K562 (cell line): ENCODE measurements around the gene CRKL. TPM values are rescaled to one million over a fixed set of nuclear protein-coding genes. Genes with fewer than 3 reads are reported as not detected.

Experiments used
- CBFA2T2 ChIP-seq: fragments of 450-650 bp; conservative IDR thresholded peaks from 2 replicates; pipeline ENCODE4 v1.6.1; 2017; ENCODE audit warnings: mild to moderate bottlenecking
- KLF1 ChIP-seq: fragments of 450-650 bp; IDR thresholded peaks from 2 replicates; pipeline ENCODE4 v1.6.1; 2016; ENCODE audit warnings: missing genetic modification characterization, missing compliant biosample characterization
- OTX1 ChIP-seq: fragments of 450-650 bp; formaldehyde crosslinking; IDR thresholded peaks from 2 replicates; pipeline ENCODE4 v1.4.0; 2022; ENCODE audit warnings: mild to moderate bottlenecking
- POLR3A ChIP-seq: IDR thresholded peaks from 2 replicates; pipeline ENCODE4 v1.6.1; 2011; ENCODE audit warnings: borderline replicate concordance, mild to moderate bottlenecking, moderate library complexity; ENCODE audit not compliant: insufficient read length, insufficient read depth; ENCODE audit errors: extremely low read depth
- PYGO2 ChIP-seq: fragments of 450-650 bp; IDR thresholded peaks from 2 replicates; pipeline ENCODE4 v1.6.1; 2016; ENCODE audit warnings: mild to moderate bottlenecking, missing genetic modification characterization, moderate library complexity, missing compliant biosample characterization
- RAD21 ChIP-seq, 2 experiments: fragments of 250-450 bp in 1 of 2; fragments of 450-650 bp in 1 of 2; sonication (Bioruptor Pico) in 1 of 2; formaldehyde crosslinking in 1 of 2; IDR thresholded peaks in 1 of 2; conservative IDR thresholded peaks in 1 of 2; 2 replicates each; pipeline versions ENCODE4 v1.4.0 to v1.8.0; 2020 to 2022; ENCODE audit warnings: mild to moderate bottlenecking in 2 of 2, moderate library complexity in 1 of 2
- RHOXF2B ChIP-seq: fragments of 250-450 bp; sonication (Bioruptor Pico); conservative IDR thresholded peaks from 2 replicates; pipeline ENCODE4 v1.5.1; 2021
- SRF ChIP-seq, 2 experiments: fragments of 250-450, 450-650 bp in 1 of 2; sonication (Bioruptor Pico) in 1 of 2; sonication (generic) in 1 of 2; formaldehyde crosslinking; IDR thresholded peaks; 2 replicates each; pipeline versions ENCODE4 v1.5.0 to v1.5.1; 2020 to 2022; ENCODE audit warnings: mild to moderate bottlenecking in 1 of 2, missing genetic modification reagents in 1 of 2
- TAL1 ChIP-seq: fragments of 450-650 bp; IDR thresholded peaks from 2 replicates; pipeline ENCODE4 v1.6.1; 2016; ENCODE audit warnings: mild to moderate bottlenecking
- TBL1XR1 ChIP-seq, 2 experiments: IDR thresholded peaks; 2 replicates each; pipeline ENCODE4 v1.6.1; 2012; ENCODE audit warnings: improper control_type of control experiment in 2 of 2, low read length in 2 of 2, mild to moderate bottlenecking in 1 of 2
- polyA plus RNA-seq, 8 experiments: library from polyadenylated mRNA; depleted of rRNA in 4 of 8; stranded (reverse) in 5 of 8; unstranded in 3 of 8; fragments of >200 nt; fragmentation: Nextera tagmentation in 2 of 8; fragmentation: Illumina TruSeq in 1 of 8; extraction: Ambion mirVana in 2 of 8; extraction: Trizol in 1 of 8; gene quantifications; 2 replicates each; pipeline versions ENCODE4 v1.2.1 to v1.2.3, GENCODE V29; 2011 to 2014; ENCODE audit warnings: inconsistent platforms in 1 of 8, missing spikeins in 1 of 8
- total RNA-seq, 7 experiments: library from RNA; depleted of rRNA in 6 of 7; stranded (reverse); fragments of >200 nt in 6 of 7; fragmentation: Illumina TruSeq in 2 of 7; extraction: Trizol in 2 of 7; gene quantifications; 2 replicates each; pipeline versions ENCODE4 v1.2.1 to v1.2.3, GENCODE V29; 2011 to 2021; ENCODE audit warnings: low replicate concordance in 1 of 7
- TF ChIP-seq, protein P1 (sequence below): fragments of 250-450 bp; sonication (Bioruptor Pico); IDR thresholded peaks from 2 replicates; pipeline ENCODE4 v1.5.0; 2022; ENCODE audit warnings: mild to moderate bottlenecking
- TF ChIP-seq, protein P2 (sequence below): fragments of 250-450 bp; sonication (Bioruptor Pico); IDR thresholded peaks from 2 replicates; pipeline ENCODE4 v1.4.0; 2020
- TF ChIP-seq, protein P3 (sequence below): fragments of 200-800 bp; sonication (Bioruptor generic); IDR thresholded peaks from 2 replicates; pipeline ENCODE4 v1.6.1; 2017; ENCODE audit warnings: missing genetic modification characterization, missing compliant biosample characterization
- TF ChIP-seq, protein P4 (sequence below), 2 experiments: IDR thresholded peaks; 2 replicates each; pipeline ENCODE4 v1.6.1; 2011; ENCODE audit warnings: borderline replicate concordance in 1 of 2, control low read depth in 1 of 2, low read depth in 1 of 2, low read length in 1 of 2, mild to moderate bottlenecking in 1 of 2, mixed read lengths in 1 of 2, moderate library complexity in 1 of 2; ENCODE audit not compliant: insufficient read depth in 1 of 2, insufficient read length in 1 of 2, poor library complexity in 1 of 2, severe bottlenecking in 1 of 2; ENCODE audit errors: extremely low read depth in 1 of 2

CRKL gene
- total and polyA plus RNA-seq, 9 of the 15 experiments (the other 6 are each of a cell fraction or from before 2014, with no cell fraction given): 100 to 263 (median 124) TPM

DNA sequence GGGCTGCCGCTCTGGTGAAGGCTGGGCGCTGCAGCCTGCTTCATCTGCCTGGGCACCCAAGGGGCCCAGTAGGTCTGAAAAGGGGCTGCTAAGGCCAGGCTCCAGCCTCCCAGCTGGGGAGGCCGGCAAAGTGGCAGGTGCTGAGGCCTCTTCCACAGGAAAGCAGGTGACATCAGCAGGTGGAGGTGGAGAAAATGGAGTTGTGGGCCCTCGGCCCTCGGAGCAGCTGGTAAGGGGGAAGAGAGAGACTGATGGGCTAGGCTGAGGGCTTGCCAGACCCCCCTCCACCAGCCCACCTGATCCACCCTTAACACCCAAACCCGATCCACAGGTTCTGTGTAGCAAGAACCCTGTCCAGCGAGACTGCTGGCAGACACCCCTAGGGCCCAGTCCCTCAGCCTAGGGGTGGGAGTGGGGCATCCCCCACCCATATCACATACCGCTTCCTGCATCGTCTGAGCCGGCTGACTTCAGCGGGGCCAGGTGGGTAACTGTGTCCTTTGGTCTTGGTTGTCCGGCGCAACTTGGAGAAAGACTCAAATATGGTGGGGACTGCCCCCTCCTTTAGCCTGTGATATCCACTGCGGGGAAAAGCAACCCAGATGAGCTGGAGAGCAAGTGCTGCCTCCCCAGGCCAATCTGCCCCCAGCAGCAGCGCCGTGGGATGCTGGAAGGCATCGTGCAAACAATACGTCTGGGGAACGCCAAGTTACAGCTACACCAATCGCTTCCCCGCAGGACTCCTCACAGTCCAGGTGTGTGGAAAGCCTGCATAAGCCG is 83.2 kb downstream of the CRKL start (continued):
- TF ChIP-seq, protein P1, sequence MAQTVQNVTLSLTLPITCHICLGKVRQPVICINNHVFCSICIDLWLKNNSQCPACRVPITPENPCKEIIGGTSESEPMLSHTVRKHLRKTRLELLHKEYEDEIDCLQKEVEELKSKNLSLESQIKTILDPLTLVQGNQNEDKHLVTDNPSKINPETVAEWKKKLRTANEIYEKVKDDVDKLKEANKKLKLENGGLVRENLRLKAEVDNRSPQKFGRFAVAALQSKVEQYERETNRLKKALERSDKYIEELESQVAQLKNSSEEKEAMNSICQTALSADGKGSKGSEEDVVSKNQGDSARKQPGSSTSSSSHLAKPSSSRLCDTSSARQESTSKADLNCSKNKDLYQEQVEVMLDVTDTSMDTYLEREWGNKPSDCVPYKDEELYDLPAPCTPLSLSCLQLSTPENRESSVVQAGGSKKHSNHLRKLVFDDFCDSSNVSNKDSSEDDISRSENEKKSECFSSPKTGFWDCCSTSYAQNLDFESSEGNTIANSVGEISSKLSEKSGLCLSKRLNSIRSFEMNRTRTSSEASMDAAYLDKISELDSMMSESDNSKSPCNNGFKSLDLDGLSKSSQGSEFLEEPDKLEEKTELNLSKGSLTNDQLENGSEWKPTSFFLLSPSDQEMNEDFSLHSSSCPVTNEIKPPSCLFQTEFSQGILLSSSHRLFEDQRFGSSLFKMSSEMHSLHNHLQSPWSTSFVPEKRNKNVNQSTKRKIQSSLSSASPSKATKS (CRISPR knock-in tag): peak; percentile 14; the same call in 1 of the 2 replicates
- TF ChIP-seq TAL1 (no peak), PYGO2 (tag) (no peak), POLR3A (no peak), CBFA2T2 (no peak), TBL1XR1 (IDR thresholded peaks at IDR 0.05; ENCODE audit: low read length in 2 of 2) (peak; percentile 22 to 67; a peak in 1 of 4 replicates), SRF (CRISPR knock-in tag; IDR thresholded peaks at IDR 0.05) (peak in 1 of 2 experiments; percentile 14; a peak in 1 of 4 replicates), RAD21 (CRISPR knock-in tag; conservative IDR thresholded peaks at IDR 0.05 in 1 of 2, IDR thresholded peaks at IDR 0.05 in 1 of 2) (peak in 1 of 2 experiments; percentile 48; a peak in 2 of 4 replicates), KLF1 (tag) (peak; percentile 42; the same call in 1 of the 2 replicates), OTX1 (CRISPR knock-in tag) (0 out of 2 replicates have a peak, but pooled peaks have one; percentile 7), RHOXF2B (CRISPR knock-in tag) (peak; percentile 92)
- TF ChIP-seq, protein P2, sequence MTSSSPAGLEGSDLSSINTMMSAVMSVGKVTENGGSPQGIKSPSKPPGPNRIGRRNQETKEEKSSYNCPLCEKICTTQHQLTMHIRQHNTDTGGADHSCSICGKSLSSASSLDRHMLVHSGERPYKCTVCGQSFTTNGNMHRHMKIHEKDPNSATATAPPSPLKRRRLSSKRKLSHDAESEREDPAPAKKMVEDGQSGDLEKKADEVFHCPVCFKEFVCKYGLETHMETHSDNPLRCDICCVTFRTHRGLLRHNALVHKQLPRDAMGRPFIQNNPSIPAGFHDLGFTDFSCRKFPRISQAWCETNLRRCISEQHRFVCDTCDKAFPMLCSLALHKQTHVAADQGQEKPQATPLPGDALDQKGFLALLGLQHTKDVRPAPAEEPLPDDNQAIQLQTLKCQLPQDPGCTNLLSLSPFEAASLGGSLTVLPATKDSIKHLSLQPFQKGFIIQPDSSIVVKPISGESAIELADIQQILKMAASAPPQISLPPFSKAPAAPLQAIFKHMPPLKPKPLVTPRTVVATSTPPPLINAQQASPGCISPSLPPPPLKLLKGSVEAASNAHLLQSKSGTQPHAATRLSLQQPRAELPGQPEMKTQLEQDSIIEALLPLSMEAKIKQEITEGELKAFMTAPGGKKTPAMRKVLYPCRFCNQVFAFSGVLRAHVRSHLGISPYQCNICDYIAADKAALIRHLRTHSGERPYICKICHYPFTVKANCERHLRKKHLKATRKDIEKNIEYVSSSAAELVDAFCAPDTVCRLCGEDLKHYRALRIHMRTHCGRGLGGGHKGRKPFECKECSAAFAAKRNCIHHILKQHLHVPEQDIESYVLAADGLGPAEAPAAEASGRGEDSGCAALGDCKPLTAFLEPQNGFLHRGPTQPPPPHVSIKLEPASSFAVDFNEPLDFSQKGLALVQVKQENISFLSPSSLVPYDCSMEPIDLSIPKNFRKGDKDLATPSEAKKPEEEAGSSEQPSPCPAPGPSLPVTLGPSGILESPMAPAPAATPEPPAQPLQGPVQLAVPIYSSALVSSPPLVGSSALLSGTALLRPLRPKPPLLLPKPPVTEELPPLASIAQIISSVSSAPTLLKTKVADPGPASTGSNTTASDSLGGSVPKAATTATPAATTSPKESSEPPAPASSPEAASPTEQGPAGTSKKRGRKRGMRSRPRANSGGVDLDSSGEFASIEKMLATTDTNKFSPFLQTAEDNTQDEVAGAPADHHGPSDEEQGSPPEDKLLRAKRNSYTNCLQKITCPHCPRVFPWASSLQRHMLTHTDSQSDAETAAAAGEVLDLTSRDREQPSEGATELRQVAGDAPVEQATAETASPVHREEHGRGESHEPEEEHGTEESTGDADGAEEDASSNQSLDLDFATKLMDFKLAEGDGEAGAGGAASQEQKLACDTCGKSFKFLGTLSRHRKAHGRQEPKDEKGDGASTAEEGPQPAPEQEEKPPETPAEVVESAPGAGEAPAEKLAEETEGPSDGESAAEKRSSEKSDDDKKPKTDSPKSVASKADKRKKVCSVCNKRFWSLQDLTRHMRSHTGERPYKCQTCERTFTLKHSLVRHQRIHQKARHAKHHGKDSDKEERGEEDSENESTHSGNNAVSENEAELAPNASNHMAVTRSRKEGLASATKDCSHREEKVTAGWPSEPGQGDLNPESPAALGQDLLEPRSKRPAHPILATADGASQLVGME (CRISPR knock-in tag): 0 out of 2 replicates have a peak, but pooled peaks have one; percentile 0
- TF ChIP-seq, protein P3, sequence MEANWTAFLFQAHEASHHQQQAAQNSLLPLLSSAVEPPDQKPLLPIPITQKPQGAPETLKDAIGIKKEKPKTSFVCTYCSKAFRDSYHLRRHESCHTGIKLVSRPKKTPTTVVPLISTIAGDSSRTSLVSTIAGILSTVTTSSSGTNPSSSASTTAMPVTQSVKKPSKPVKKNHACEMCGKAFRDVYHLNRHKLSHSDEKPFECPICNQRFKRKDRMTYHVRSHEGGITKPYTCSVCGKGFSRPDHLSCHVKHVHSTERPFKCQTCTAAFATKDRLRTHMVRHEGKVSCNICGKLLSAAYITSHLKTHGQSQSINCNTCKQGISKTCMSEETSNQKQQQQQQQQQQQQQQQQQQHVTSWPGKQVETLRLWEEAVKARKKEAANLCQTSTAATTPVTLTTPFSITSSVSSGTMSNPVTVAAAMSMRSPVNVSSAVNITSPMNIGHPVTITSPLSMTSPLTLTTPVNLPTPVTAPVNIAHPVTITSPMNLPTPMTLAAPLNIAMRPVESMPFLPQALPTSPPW (CRISPR knock-in tag): no peak
- TF ChIP-seq, protein P4, sequence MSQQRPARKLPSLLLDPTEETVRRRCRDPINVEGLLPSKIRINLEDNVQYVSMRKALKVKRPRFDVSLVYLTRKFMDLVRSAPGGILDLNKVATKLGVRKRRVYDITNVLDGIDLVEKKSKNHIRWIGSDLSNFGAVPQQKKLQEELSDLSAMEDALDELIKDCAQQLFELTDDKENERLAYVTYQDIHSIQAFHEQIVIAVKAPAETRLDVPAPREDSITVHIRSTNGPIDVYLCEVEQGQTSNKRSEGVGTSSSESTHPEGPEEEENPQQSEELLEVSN (IDR thresholded peaks at IDR 0.05; ENCODE audit: borderline replicate concordance in 1 of 2, extremely low read depth in 1 of 2, insufficient read depth in 1 of 2, insufficient read length in 1 of 2, low read depth in 1 of 2, low read length in 1 of 2, poor library complexity in 1 of 2, severe bottlenecking in 1 of 2): peak in 1 of 2 experiments; percentile 61
